Upper lobe of right lung (tissue), 1 donor: ENCODE measurements around the gene MAML1. TPM values are rescaled to one million over a fixed set of nuclear protein-coding genes. Genes with fewer than 3 reads are reported as not detected.

Source experiments
- ATAC-seq: fragments of 200-7000 bp; cut with Tn5 transposase; one replicate; pipeline ENCODE4 v1.9.1; 2020; ENCODE audit warnings: mild to moderate bottlenecking, moderate library complexity
- DNase-seq: peaks from one replicate; pipeline ENCODE4 v3.0.0-alpha.2; 2020
- H3K27ac ChIP-seq: fragments of 200-600 bp; one replicate; pipeline ENCODE4 v1.8.0; 2022
- H3K27me3 ChIP-seq: fragments of 200-600 bp; one replicate; pipeline ENCODE4 v1.8.0; 2022; ENCODE audit warnings: mild to moderate bottlenecking
- H3K36me3 ChIP-seq: fragments of 200-600 bp; one replicate; pipeline ENCODE4 v1.8.0; 2022
- H3K4me1 ChIP-seq: fragments of 200-600 bp; one replicate; pipeline ENCODE4 v1.8.0; 2022
- H3K4me3 ChIP-seq: fragments of 200-600 bp; one replicate; pipeline ENCODE4 v1.8.0; 2022; ENCODE audit warnings: mild to moderate bottlenecking
- H3K9me3 ChIP-seq: fragments of 200-600 bp; one replicate; pipeline ENCODE4 v1.8.0; 2022
- intact Hi-C: fragments of 100-400 bp; cut with DNase I; formaldehyde crosslinking; loops from one replicate; pipeline ENCODE4 v1.11.0; 2022
- total RNA-seq: library from RNA; stranded (reverse); fragmentation: NEBNext Ultra II Directional; extraction: Animal tissue kit (Norgen Biotek cat#: 25700); gene quantifications from one replicate; pipeline ENCODE4 v1.2.1, GENCODE V29; 2021
- TF ChIP-seq, protein P1 (sequence below): fragments of 200-600 bp; IDR thresholded peaks from one replicate; pipeline ENCODE4 v1.8.0; 2022; ENCODE audit warnings: antibody characterized with exemption
- donor health status: DM: no; HTN: yes; CAD: no; lungs with severe emphysema.

The MAML1 gene
- total RNA-seq, 1 donor from 2014 or later: 24.4 TPM

DNA sequence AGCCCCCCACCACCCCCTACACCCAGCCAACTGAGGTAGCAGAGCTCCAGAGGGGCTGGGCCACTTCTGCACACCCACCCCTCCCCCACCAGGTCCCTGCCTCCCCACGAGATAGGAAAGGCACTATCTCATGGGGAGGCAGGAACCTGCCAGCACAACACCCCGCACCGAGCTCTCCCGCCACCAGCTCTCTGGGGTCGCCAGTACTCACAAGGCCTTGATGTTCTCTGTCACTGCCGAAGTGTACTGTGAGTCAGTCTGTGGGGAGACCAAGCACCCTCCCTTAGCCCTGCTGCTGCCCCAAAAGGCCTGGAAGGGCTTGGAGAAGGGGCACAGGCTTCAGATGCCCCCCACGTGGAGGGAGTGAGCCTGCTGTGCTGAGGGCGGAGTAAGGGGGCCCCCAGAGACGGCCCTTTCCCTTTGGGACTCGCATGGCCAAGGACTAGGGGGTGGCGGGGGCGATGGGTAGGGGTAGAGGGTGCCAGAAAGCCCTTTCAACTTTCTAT lies 68.1 kb downstream of the MAML1 start:
- H3K36me3 ChIP-seq: peaks cover 45% of the 10 kb centered on the region
- H3K4me1 ChIP-seq: peaks cover 34% of the 10 kb centered on the region
- intact Hi-C loops: no loop called here

DNA sequence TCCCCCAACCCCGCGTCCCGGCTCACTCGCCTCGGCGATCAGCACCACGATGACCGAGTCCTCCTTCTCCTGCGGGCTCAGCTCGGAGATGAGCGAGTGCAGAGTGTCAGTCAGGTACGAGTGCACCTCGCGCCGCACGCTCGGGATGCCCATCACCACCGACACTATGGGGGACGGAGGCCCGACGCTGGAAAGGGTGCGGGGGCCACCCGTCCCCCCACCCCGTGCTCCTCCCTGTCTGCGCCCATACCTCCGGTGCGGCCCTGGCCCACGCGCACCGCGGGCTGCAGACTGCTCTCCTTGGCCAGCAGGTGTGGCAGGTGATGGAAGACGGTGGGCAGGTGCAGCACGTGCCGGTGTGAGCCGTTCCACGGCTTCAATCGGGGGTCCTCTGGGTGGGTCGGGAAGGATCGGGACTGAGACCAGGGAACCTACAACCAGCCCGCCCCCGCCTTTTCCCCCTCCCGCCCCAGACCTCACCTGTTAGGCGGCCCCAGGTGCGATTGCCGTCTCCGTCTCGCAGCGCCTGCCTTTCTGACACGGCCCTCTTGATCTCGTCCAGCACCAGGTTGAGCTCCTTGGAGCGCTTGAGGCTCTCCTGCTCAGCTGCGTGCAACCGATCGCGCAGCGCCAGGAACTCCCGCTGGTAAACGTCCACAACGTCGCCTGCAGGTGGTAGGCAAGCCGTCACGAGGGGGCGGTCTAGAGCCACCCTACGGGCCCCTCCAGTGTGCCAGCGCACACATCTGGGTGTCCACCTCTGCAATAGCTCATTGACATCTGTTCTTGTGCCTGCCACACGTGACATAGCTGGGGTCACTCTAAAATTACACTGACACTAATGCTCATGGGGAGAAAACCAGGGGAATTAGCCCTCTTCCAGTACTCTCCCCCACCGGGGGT lies 68.9 kb downstream of the MAML1 start:
- H3K9me3 ChIP-seq: no peaks in the 10 kb centered on the region
- no peak overlapping the region for H3K4me3 ChIP-seq
- ATAC-seq (peak; percentile 53), DNase-seq (peak; percentile 91)
- H3K4me1 ChIP-seq: peaks cover 33% of the 10 kb centered on the region
- TF ChIP-seq, protein P1, sequence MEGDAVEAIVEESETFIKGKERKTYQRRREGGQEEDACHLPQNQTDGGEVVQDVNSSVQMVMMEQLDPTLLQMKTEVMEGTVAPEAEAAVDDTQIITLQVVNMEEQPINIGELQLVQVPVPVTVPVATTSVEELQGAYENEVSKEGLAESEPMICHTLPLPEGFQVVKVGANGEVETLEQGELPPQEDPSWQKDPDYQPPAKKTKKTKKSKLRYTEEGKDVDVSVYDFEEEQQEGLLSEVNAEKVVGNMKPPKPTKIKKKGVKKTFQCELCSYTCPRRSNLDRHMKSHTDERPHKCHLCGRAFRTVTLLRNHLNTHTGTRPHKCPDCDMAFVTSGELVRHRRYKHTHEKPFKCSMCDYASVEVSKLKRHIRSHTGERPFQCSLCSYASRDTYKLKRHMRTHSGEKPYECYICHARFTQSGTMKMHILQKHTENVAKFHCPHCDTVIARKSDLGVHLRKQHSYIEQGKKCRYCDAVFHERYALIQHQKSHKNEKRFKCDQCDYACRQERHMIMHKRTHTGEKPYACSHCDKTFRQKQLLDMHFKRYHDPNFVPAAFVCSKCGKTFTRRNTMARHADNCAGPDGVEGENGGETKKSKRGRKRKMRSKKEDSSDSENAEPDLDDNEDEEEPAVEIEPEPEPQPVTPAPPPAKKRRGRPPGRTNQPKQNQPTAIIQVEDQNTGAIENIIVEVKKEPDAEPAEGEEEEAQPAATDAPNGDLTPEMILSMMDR: peak; percentile 68
- no peak overlapping the region for H3K27ac ChIP-seq
- no peaks in the 10 kb centered on the region for H3K27me3 ChIP-seq
- intact Hi-C loops: no loop called here
- H3K36me3 ChIP-seq: peaks cover 45% of the 10 kb centered on the region

More for the DNA sequence above, 68.1 kb downstream of the MAML1 start:
- Histone ChIP-seq H3K4me3 (no peak overlapping the region), H3K27ac (no peak overlapping the region), H3K9me3 (no peaks in the 10 kb centered on the region), H3K27me3 (no peaks in the 10 kb centered on the region)
- ATAC-seq (no peak), DNase-seq (no peak)
- TF ChIP-seq, protein P1: no peak

DNA sequence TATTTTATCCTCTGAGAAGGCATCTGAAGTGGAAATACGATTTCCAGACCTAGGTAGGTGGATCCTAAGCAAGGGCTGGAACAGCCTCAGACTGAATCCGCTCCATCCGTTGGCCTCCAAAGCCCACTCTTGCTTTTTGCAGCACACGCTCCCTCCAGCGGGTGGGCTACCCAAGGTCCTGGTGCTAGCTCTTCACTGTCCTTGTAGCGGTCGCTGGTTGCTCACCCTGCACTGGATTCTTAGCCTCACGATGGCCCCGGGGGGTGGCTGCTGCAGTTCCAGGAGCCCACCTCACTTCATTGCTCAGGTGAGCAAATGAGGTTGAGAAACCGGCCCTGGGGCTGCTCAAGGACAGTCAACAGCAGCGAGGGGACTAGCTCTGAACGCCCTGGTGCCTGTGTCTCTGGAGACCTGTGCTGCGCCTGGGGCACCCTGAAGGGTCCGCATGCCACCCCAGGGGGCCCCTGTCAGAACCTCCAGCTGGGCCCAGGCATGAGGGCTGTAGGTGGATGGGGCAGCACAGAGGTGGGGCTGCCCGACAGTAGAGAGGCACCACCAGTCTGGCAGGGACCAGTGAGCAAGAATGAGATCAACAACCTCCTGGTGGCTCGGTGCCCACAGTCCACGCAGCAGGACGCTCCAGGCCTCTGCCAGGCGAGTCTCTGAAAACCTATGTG lies 69.7 kb downstream of the MAML1 start:
- peaks cover 27% of the 10 kb centered on the region for H3K4me1 ChIP-seq
- ATAC-seq (no peak), DNase-seq (no peak)
- H3K27me3 ChIP-seq: no peaks in the 10 kb centered on the region
- H3K36me3 ChIP-seq: peaks cover 40% of the 10 kb centered on the region
- intact Hi-C loops: no loop called here
- no peak overlapping the region for H3K4me3 ChIP-seq
- no peak overlapping the region for H3K27ac ChIP-seq
- no peaks in the 10 kb centered on the region for H3K9me3 ChIP-seq
- TF ChIP-seq, protein P1: no peak

DNA sequence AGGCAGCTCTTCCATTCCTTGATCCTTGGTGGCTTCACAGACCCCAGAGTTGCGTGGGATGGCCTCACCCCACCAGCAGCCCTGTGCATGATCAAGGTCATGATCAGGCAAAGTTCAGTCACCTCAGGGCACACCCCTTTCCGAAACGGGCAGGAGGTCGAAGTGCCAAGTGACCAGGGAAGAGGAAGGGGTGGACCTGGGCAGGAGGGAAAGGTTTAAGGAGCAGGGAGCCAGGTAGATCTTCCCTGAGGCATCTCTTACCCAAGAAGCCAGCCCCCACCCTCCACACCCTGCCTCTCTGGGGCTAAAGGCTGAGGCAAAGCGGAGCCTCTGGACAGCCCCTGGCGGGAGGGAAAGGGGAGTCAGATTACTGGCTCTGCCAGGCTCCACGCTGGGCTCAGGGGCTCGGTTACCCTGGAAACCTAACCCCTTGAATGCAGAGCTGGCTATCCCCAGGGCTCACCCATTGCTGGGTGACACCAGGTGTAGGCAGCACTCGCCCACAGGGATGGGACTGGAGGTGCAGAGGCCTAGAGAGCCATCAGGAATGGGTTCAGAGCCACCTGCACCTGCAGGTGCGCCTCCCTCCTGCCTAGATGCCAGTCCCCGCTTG lies 70.4 kb downstream of the MAML1 start:
- no peak overlapping the region for H3K4me3 ChIP-seq
- H3K27ac ChIP-seq: no peak overlapping the region
- intact Hi-C loops: no loop called here

More for the DNA sequence above, 70.4 kb downstream of the MAML1 start:
- Histone ChIP-seq H3K36me3 (peaks cover 33% of the 10 kb centered on the region), H3K27me3 (no peaks in the 10 kb centered on the region), H3K9me3 (no peaks in the 10 kb centered on the region), H3K4me1 (peaks cover 32% of the 10 kb centered on the region)
- TF ChIP-seq, protein P1: no peak
- DNase-seq (no peak), ATAC-seq (no peak)
